ENCODE measurements around the gene HNMT.
"Not testable (repeated sequence)": the region's sequence is repeated elsewhere in the genome, so short reads cannot be mapped to it uniquely, and the experiment has no call there.

Gene HNMT

GRCh38 chr2:138026111-138027020 lies 62.1 kb downstream of the HNMT start:
- DNase-seq, result no peak
- in situ Hi-C loops (cut with HindIII; ENCODE audit: low pct_ligation_motif_present, low pct_unique_long_range_greater_than_20kb, low sequenced_read_pairs), result no loop called here

- no peak for DNase-seq
- in situ Hi-C loops (cut with HindIII; ENCODE audit: low pct_ligation_motif_present, low pct_unique_long_range_greater_than_20kb, low sequenced_read_pairs), result no loop called here
Measured at GRCh38 chr2:138028538-138028937, 64.3 kb downstream of the HNMT start.

- in situ Hi-C loops (cut with HindIII; ENCODE audit: low pct_ligation_motif_present, low pct_unique_long_range_greater_than_20kb, low sequenced_read_pairs), result no loop called here
- DNase-seq, result no peak
Measured at GRCh38 chr2:138029276-138029675, 65.0 kb downstream of the HNMT start.

GRCh38 chr2:138030459-138030858 lies 66.2 kb downstream of the HNMT start:
- in situ Hi-C loops (cut with HindIII; ENCODE audit: low pct_ligation_motif_present, low pct_unique_long_range_greater_than_20kb, low sequenced_read_pairs), result no loop called here
- no peak for DNase-seq

GRCh38 chr2:138032334-138032733 lies 68.1 kb downstream of the HNMT start:
- in situ Hi-C loops (cut with HindIII; ENCODE audit: low pct_ligation_motif_present, low pct_unique_long_range_greater_than_20kb, low sequenced_read_pairs), result no loop called here
- no peak for DNase-seq

GRCh38 chr2:138034536-138034935 lies 70.3 kb downstream of the HNMT start:
- DNase-seq, result no peak
- in situ Hi-C loops (cut with HindIII; ENCODE audit: low pct_ligation_motif_present, low pct_unique_long_range_greater_than_20kb, low sequenced_read_pairs), result no loop called here

GRCh38 chr2:138035608-138036217 lies 71.4 kb downstream of the HNMT start:
- in situ Hi-C loops (cut with HindIII; ENCODE audit: low pct_ligation_motif_present, low pct_unique_long_range_greater_than_20kb, low sequenced_read_pairs), result no loop called here
- no peak for DNase-seq

- DNase-seq, result no peak
- in situ Hi-C loops (cut with HindIII; ENCODE audit: low pct_ligation_motif_present, low pct_unique_long_range_greater_than_20kb, low sequenced_read_pairs), result no loop called here
Measured at GRCh38 chr2:138036522-138036921, 72.2 kb downstream of the HNMT start.

- in situ Hi-C loops (cut with HindIII; ENCODE audit: low pct_ligation_motif_present, low pct_unique_long_range_greater_than_20kb, low sequenced_read_pairs), result no loop called here
- no peak for DNase-seq
Measured at GRCh38 chr2:138037090-138037489, 72.8 kb downstream of the HNMT start.

- in situ Hi-C loops (cut with HindIII; ENCODE audit: low pct_ligation_motif_present, low pct_unique_long_range_greater_than_20kb, low sequenced_read_pairs), result no loop called here
- no peak for DNase-seq
Measured at GRCh38 chr2:138040616-138041015, 76.3 kb downstream of the HNMT start.

GRCh38 chr2:138042311-138042710 lies 78.0 kb downstream of the HNMT start:
- DNase-seq, result no peak
- in situ Hi-C loops (cut with HindIII; ENCODE audit: low pct_ligation_motif_present, low pct_unique_long_range_greater_than_20kb, low sequenced_read_pairs), result no loop called here

GRCh38 chr2:138043588-138043987 lies 79.3 kb downstream of the HNMT start:
- in situ Hi-C loops (cut with HindIII; ENCODE audit: low pct_ligation_motif_present, low pct_unique_long_range_greater_than_20kb, low sequenced_read_pairs); DNase-seq: not testable (repeated sequence)

GRCh38 chr2:138058427-138058826 lies 94.2 kb downstream of the HNMT start:
- no peak for DNase-seq
- in situ Hi-C loops (cut with HindIII; ENCODE audit: low pct_ligation_motif_present, low pct_unique_long_range_greater_than_20kb, low sequenced_read_pairs), result no loop called here

GRCh38 chr2:138059487-138060300 lies 95.4 kb downstream of the HNMT start:
- no peak for DNase-seq
- in situ Hi-C loops (cut with HindIII; ENCODE audit: low pct_ligation_motif_present, low pct_unique_long_range_greater_than_20kb, low sequenced_read_pairs), result no loop called here

- in situ Hi-C loops (cut with HindIII; ENCODE audit: low pct_ligation_motif_present, low pct_unique_long_range_greater_than_20kb, low sequenced_read_pairs), result no loop called here
Measured at GRCh38 chr2:138060301-138060635, 96.0 kb downstream of the HNMT start.

GRCh38 chr2:138061961-138062360 lies 97.7 kb downstream of the HNMT start:
- in situ Hi-C loops (cut with HindIII; ENCODE audit: low pct_ligation_motif_present, low pct_unique_long_range_greater_than_20kb, low sequenced_read_pairs), result no loop called here
- no peak for DNase-seq

More at GRCh38 chr2:138060301-138060635, 96.0 kb downstream of the HNMT start:
- DNase-seq, result no peak

- in situ Hi-C loops (cut with HindIII; ENCODE audit: low pct_ligation_motif_present, low pct_unique_long_range_greater_than_20kb, low sequenced_read_pairs), result no loop called here
- DNase-seq, result no peak
Measured at GRCh38 chr2:138063181-138063580, 98.9 kb downstream of the HNMT start.
